GM18858 (cell line): ENCODE data around the gene SIK3.

Experiments used
- ATAC-seq: cut with Tn5 transposase; IDR thresholded peaks from one replicate; pipeline ENCODE4 v1.9.1; 2021; ENCODE audit not compliant: unreplicated experiment

Gene SIK3

DNA sequence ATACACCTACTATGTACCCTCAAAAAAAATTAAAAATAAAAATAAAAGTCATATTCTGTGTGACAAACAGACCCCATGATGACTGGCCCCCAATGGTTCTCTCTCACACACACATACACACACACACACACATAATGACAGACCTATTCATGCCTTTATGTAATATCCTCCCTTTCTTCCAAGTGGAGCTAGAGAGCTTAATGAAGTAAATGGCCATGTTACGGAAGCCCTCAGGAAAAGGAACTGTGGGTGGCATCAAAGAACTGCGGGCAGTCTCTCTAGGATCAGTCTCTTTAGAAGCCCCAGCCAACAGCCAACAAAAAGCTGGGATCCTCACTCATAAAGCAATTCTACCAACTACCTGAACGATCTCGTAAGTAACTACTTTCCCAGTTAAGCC lies 125.5 kb downstream of the SIK3 start:
- ATAC-seq = no peak

DNA sequence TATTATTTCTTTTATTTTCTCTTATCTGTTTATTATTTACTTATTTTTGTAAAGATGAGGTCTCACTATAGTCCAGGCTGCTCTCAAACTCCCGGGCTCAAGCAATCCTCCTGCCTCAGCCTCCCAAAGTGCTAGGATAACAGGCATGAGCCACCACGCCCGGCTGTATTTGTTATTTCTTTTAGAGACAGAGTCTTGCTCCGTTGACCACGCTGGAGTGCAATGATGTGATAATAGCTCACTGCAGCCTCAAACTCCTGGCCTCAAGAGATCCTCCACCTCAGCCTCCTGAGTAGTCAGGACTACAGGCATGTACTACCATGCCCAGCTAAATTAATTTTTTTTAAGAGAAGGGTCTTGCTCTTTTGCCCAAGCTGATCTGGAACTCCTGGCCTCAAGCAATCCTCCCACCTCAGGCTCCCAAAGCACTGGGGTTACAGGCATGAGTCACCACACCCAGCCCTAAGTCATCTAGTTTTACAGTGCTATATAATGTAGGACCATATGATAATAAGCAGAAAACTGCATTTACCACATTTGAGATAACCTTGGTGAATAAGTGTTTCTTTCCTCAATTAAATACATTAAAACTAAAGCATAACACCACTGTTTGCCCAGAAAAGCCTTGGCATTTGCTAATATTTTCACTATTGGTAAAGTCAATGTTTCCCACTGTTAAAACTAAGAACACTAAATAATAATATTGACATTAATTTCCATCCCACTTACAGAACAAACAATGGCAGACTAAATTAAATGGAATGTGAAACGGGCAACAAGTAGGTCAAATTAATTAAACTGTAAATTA lies 127.5 kb downstream of the SIK3 start:
- ATAC-seq = no peak

DNA sequence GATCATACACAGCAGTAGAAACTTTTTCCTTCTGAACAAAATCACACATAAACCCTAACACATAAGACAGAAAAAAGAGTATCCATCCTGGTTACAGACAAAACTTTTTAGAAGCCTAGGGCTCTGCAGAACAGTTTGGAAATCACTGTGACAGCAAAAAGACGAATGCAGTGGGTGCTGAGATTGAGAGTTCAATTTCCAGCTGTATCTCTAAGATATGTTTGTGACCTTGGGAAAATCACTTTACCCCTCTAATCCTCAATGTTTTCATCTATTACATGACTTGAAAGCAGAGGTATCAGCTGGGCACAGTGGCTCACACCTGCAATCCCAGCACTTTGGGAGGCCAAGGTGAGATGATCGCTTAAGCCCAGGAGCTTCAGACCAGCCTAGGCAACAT lies 128.5 kb downstream of the SIK3 start:
- ATAC-seq = no peak

DNA sequence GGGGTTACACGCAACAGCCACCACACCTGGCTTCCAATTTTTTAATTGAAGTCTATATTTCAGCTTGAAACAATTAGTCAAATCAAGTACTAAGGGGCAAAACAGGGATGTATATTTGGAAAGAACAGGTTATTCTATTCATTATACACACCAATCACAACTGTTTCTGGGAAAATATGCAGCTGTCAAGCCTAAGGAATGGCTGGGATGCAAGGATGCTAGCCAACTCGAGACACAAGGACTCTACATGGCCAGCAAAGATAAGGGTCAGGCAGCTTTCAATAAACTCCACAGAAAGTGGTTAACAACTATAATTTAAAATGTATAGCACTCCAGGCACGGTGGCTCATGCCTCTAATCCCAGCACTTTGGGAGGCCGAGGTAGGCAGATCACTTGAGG lies 134.0 kb downstream of the SIK3 start:
- ATAC-seq = no peak

DNA sequence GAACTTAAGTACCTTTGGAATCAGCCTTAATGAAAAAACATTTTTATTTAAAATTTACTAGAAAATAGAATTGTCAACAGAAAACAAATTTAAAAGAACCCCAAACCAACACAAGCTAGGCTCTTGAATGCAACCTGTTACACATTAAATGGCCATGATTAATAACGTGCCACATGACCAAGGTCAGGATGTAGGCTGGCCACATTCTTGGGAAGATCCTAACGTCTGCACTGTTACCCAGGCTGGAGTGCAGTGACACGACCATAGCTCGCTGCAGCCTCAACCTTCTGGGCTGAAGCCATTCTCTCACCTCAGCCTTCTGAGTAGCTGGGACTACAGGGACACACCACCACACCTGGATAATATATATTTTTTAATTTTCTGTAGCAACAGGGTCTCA lies 134.4 kb downstream of the SIK3 start:
- ATAC-seq = no peak

DNA sequence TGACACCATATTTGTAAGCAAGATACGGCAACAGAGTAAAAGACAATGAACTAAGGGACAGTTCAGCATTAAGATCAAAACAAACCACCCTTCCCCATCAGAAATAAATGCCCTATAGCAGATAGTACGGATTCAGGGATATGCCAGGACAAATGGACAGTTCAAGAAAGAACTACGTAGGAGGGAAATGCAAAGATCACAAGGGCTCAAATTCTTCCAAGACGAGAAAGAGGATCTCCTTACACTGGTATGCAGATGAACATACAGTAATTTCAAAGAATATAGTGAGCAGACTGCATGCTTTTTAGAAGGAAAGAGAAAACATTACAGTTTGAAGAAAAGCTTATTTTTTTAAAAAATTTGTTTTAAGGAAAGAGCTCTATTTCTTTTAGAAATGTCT lies 136.1 kb downstream of the SIK3 start:
- no peak for ATAC-seq

DNA sequence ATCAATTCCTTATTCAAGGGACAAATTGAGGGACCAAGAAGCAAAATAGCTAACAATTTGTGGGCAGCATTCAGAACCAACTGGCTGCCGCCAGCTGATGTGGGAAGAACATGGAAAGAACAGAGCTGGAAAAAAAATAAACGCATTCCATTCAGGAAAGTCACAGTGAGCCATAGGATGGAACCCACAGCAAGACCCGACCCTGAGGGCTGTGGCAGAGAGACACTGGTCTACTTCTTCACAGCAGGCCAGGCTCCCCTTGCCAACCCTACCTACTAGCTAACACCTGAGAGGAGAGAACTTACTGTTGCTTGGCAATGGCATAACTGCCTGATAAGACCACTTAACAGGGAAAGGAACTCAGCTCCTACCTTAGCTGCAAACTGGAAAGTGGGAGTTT lies 137.3 kb downstream of the SIK3 start:
- ATAC-seq = no peak

DNA sequence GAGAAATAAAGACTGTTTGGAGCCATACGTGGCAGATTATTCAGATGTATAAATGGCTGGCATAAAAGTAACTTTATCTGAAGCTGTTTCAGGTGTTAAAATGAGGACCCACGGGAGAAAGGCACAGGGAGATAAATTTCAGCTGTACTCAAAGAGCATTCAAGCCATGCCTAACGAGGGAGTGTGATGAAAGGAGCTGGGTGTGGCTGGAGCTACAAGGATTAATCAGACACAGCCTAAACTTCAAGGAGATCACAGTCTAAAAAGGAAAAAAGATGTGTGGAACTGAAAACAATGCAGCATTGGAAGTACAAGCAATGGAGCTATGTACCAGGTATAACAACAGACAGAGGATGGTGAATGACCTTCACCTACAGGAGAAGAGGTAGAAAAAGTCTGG lies 140.0 kb downstream of the SIK3 start:
- no peak for ATAC-seq

DNA sequence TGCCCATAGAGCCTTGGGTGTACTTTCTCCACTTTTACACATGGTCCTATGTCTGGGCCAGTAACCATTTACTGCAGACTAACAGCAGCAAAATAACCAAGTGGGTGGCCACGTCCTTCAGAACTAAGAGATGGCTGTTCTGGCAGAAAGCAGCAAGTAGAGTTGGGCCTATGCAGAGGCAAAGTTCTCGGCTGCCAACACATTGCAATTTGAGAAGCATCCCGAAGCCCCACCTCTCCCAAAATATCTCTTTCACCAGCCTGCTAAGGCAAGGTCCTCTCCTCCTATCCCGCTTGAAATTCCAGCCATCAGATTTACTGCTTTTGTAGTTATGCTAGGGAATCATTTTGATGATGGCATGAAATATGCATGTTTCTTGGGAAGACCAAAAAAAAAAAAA lies 142.3 kb downstream of the SIK3 start:
- no peak for ATAC-seq

DNA sequence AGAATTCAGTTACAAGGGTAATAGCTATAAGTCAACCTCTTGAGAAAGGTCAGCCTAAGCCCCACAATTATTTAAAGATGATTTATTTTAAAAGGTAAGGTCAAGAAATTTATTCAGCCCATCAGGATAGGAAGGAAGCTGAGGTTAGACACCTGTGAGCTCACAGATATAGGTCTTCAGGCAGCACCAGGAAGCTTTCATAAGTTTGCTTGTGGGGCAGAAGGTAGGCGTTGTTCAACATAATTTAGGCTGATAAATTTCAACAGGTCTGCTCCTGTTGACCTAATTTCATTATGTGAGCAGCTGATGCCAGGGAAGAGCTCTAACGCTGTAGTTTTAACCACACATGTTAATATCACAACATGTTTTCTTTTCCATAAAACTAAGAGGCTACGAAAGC lies 142.7 kb downstream of the SIK3 start:
- no peak for ATAC-seq

DNA sequence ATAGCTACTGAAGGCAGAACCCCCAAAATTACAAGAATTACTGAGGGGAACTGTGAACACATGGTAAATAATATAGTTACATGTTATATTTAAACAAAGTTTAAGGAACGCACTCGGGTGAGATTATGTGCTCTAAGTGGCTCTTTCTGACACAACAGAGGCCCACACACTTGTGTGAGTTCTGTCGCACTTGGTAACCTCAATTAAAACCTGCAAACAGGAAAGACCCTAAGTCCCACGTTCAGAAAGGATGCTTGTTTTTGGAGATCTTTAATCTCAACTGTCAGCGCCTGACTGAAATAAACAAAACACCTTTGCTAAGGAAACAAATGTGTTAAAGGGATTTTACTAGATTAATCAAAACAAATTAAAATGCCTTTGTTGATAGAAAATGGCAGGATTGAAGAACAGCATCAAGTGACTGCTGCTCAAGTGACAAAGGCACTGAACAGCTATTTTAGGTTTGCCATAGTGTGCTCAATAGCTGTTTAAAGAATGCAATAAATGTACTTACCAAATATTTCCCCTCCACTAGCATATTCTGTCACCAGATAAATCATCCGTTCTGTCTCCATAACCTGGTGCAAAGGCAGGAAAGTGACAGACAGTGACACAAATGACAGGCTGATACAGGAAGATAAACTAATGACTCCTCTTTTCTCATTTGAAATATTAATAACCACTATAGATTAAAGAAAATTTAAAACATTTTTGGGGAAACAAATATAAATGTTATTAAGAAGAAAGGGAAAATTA lies 144.5 kb downstream of the SIK3 start:
- ATAC-seq = no peak

DNA sequence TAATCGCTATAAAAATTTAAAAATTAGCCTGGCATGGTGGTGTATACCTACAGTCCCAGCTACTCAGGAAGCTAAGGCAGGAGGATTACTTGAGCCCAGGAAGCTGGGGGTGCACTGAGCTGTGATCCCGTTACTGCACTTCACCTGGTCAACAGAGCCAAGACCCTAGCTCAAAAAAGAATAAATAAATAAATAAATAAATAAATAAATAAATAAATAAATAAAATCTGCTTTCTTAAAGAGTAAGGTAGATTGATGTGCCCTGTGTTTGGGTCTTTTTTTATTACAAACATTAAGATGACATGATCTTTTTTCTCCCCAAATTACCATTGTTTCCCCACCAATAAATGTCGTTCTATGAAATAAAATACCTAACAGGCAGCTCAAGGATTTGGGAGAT lies 146.5 kb downstream of the SIK3 start:
- ATAC-seq = no peak

DNA sequence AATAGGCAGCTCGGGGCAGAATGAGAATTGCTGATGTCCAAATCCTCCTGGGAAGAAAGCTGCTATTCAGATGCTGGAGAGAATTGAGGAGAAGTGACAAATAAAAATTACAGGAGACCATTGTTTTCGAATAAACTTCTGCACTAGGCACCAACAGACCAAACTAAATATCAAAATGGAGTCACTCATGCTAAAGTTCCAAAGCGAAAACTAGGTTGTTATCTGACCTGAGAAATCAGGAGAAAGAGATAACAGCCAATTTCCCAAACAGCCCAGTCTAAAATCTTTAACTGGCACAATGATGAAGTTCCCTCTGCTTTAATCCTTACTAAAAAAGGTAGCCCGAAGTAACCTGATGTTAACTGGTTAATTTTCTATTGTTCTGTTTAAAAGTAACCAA lies 148.0 kb downstream of the SIK3 start:
- no peak for ATAC-seq

DNA sequence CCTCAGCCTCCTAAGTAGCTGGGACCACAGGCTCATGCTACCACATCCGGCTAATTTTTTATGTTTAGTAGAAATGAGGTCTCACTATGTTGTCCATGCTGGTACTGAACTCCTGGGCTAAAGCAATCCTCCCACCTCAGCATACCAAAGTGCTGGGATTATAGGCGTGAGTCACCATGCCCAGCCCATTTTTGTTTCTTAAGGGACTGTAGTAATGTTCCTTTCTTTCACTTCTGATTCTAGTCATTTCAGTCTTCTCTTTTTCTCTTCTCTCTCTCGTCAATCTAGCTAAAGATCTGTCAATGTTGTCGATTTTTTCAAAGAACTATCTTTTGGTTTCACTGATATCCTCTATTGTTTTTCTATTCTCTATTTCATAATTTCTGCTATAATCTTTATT lies 149.8 kb downstream of the SIK3 start:
- ATAC-seq = no peak

DNA sequence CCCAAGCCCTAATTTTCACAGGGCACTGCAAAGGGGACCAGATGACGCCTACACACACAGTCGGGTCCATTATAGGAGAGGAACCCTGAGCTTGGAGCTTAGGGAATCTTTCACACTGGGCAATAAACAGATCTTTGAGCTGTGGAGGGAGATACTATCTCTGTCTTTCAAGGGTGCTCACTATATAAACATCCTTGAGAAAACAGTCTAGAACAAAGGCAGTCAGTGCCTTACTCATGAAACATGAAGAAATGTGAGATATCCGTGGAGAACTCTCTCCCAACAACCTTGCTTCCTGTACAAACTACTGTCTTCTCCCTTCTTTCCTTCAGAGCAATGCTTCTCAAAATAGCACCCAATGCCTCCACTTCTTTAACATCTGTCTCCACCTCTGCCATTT lies 151.8 kb downstream of the SIK3 start:
- ATAC-seq = no peak

DNA sequence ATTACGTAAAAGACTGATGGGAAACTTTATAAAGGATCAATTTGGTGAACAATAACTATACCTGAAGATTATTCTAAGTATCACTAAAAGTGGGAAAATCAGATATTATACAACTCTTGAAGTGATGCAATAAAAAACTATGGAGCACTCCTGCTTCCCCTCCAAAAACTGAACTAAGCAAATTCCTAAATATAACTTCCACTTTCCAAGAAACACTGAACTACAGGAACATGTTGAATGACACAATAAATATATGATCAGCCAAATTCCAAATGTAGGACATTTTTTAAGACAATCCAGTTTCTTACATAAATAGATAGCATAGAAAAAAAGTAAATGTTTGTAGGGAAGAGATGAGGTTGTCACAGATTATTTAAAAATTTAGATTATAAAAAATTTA lies 158.7 kb downstream of the SIK3 start:
- ATAC-seq = no peak

DNA sequence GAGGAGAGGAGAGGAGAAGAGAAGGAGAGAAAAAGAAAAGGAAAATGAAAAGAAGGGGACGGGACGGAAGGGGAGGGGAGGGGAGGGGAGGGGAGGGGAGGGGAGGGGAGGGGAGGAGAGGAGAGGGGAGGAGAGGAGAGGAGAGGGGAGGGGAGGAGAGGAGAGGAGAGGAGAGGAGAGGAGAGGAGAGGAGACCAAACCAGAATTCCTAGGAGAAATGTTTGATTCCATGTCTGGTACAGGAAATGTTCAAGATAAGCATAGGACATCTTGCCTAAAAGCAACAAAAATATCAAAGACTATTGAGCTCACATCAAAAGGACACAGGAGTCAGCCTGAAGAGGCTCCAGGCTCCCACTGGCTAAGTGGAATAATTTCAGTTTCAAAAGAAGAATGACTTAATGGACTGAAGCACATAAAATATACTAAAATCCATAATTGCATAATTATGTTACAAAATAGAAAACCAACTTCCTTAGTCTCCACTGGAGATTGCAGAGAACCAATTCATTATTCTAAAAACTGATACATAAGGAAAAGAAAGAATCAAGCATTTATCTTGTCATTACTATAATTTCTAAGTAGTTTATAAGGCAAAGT lies 159.7 kb downstream of the SIK3 start:
- no peak for ATAC-seq

DNA sequence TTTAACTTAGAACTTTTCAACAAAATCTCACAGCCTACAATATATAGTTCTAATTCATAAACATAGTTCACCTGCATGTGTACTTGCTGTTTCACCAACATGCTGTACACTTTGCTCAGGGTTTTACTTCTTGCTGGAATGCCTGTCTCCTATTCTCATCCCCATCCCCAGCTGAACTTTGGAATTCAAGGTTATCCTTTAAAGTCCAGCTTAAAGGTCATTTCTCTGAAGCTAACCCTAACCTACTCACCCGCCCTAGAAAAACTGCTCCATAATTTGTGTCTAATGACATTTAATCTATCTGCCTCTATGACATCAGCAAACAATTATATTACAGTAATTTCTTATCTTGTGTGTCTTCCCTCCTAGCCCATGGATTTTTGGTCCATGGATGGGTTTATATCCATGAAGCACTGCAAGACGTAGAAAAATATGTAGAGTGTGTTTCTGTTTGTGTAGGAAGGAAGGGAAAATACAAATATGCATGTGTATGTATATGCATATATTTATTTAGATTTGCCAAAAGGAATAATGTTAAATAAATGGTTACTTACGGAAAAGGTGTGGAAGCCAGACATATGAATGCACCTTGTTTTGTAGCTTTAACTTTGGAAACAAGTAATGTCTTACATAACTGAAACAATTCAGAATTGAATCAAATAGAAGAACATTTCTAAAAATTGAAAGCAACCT lies 161.3 kb downstream of the SIK3 start:
- no peak for ATAC-seq

DNA sequence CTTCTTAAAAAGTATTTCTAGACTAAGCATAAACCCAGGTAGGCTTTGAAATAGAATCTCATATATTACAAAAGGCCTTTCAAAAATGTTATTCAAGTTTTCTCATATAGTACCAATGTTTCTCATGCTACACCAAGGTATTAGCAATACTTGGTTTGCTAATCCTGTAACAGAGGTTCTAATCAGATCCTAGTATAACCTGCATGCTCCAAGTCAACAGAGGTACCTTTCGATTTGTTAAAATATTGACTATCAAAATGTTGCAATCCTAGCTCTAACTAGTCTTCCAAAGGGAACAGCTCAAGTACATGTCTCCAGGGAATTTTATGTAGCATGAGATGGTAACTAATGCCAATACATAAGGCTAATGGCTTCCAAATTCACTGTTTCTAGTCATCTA lies 162.7 kb downstream of the SIK3 start:
- no peak for ATAC-seq

DNA sequence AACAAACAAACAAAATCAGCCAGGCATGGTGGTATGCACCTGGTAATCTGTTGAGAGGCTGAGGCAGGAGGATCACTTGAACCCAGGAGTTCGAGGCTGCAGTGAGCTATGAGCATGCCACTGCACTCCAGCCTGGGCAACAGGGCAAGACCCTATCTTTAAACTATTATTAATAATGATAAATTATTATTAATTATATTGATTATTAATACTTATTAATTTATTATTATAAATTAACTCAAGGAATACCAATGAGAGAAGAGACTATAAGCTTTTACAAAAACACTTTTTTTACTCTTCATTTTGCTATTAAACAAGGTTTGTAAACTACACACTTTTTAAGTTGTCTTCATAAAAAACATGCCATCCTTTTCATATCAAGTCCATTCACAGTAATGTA lies 163.1 kb downstream of the SIK3 start:
- no peak for ATAC-seq

DNA sequence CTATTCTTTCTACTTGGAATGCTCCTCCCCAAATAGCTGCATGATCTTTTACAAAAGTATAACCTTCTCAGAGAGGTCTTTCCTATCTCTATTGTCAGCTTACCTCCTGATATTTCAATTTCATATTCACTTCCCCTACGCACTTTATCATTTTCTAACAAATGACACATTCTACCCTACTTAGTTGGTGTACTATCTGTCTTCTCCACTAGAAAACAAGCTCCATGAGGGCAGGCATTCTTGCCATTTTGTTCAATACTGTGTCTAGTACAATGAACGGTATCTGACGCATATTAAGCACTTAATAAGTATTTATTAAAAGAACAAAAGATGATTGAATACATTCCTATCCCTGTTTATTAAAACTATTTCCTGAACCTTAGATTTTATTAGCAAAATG lies 164.3 kb downstream of the SIK3 start:
- no peak for ATAC-seq

DNA sequence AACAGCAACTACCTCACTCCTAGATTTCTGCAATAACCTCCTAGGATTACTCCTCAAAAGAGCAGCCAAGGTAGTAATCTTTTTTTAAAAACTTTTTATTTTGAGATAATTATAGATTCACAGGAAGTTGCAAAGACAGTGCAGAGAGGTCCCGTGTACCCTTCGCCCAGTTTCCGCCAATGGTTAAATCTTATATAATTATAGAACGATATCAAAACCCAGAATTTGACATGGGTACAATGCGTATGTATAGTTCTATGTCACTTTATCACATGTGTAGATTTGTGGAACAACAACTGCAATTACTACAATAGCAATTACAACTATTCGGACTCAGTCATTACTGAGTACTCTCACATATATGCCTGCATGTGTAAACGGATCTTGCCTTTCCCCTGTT lies 166.0 kb downstream of the SIK3 start:
- ATAC-seq = no peak
